Ovary (tissue), 10 donors: Measurements from ENCODE around the gene FBXL12. TPM values are rescaled to one million over a fixed set of nuclear protein-coding genes. Genes with fewer than 3 reads are reported as not detected.

Experiments
- DNase-seq, 5 donors: peaks; one replicate each; pipeline ENCODE4 v3.0.0-alpha.2; 2019 to 2020
- H3K27ac ChIP-seq, 2 donors: fragments of 200-600 bp; one replicate each; pipeline versions ENCODE4 v1.5.1 to v1.8.0; 2019 to 2022
- H3K27me3 ChIP-seq: fragments of 200-600 bp; one replicate; pipeline ENCODE4 v1.8.0; 2022
- H3K36me3 ChIP-seq: fragments of 200-600 bp; sonication (generic); one replicate; pipeline ENCODE4 v1.5.1; 2019
- H3K4me1 ChIP-seq: one replicate; pipeline ENCODE4 v1.8.1; 2013; ENCODE audit warnings: mild to moderate bottlenecking, moderate library complexity; ENCODE audit not compliant: insufficient read depth
- H3K4me3 ChIP-seq: fragments of 200-600 bp; sonication (generic); one replicate; pipeline ENCODE4 v1.5.1; 2017
- H3K9me3 ChIP-seq, 2 donors: fragments of 200-600 bp in 1 of 2; sonication (generic) in 1 of 2; one replicate each; pipeline versions ENCODE4 v1.5.1 to v1.8.1; 2013 to 2019; ENCODE audit warnings: mild to moderate bottlenecking in 1 of 2, moderate library complexity in 1 of 2
- EP300 ChIP-seq: sonication (generic); formaldehyde crosslinking; IDR thresholded peaks from one replicate; pipeline ENCODE4 v1.6.1; 2017; ENCODE audit warnings: antibody characterized with exemption
- POLR2A ChIP-seq: fragments of 450-650 bp; IDR thresholded peaks from one replicate; pipeline ENCODE4 v1.6.1; 2017; ENCODE audit warnings: antibody characterized with exemption, mild to moderate bottlenecking, moderate library complexity
- WGBS, 3 donors: extraction: QIAGEN DNeasy Blood & Tissue Kit in 1 of 3; methylation state at CpG; one replicate each; pipeline versions ENCODE4 v1.1.5 to v1.1.7; 2013 to 2017; 5-methylcytosine and 5-hydroxymethylcytosine counted together
- intact Hi-C, 4 donors: fragments of 100-400 bp; cut with DNase I; formaldehyde crosslinking; loops; one replicate each; pipeline versions ENCODE4 v1.11.0 to v1.15.1; 2022 to 2023
- long read RNA-seq, 3 donors: library from polyadenylated mRNA in 2 of 3; unstranded in 2 of 3; transcript quantifications; one replicate each; pipeline ENCODE4 v2.0.0 and lab custom pipeline, GENCODE V29; 2021 to 2026
- polyA plus RNA-seq, 2 donors: library from polyadenylated mRNA; stranded (reverse); fragments of 200-250 nt in 1 of 2; fragments of 350-450 nt in 1 of 2; fragmentation: Illumina TruSeq in 1 of 2; extraction: RNeasy Lipid Tissue Mini Kit (QIAGEN cat#74804) in 1 of 2; gene quantifications; one replicate each; pipeline ENCODE4 v1.2.3, GENCODE V29; 2013 to 2014
- total RNA-seq, 7 donors: library from RNA; depleted of rRNA in 2 of 7; stranded (reverse); fragments of >200 nt in 2 of 7; fragmentation: NEBNext Ultra II Directional in 3 of 7; extraction: Animal tissue kit (Norgen Biotek cat#: 25700) in 3 of 7; gene quantifications; one replicate each; pipeline versions ENCODE4 v1.1.0 to v1.2.4, GENCODE V29; 2016 to 2023
- TF ChIP-seq, protein P1 (sequence below), 3 donors: fragments of 450-650 bp in 2 of 3; fragments of 200-600 bp in 1 of 3; IDR thresholded peaks; one replicate each; pipeline versions ENCODE4 v1.5.1 to v1.8.0; 2016 to 2022; ENCODE audit warnings: antibody characterized with exemption in 3 of 3, mild to moderate bottlenecking in 1 of 3
- donor health status: DM: no; HTN: no; CAD: no; lungs with moderate emphysema.
- donor health status: DM: no; HTN: no; CAD: no.
- donor health status: Bipolar disorder and iron deficiency.
- donor health status: DM: yes; HTN: yes; CAD: no.
- donor health status: DM: no; HTN: no; CAD: no.
- donor health status: DM: yes; HTN: yes; CAD: no.

The FBXL12 gene, protein sequence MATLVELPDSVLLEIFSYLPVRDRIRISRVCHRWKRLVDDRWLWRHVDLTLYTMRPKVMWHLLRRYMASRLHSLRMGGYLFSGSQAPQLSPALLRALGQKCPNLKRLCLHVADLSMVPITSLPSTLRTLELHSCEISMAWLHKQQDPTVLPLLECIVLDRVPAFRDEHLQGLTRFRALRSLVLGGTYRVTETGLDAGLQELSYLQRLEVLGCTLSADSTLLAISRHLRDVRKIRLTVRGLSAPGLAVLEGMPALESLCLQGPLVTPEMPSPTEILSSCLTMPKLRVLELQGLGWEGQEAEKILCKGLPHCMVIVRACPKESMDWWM
- 10 to 100 TPM; 22.3 to 34.4 (median 27.7) TPM for total RNA-seq
- polyA plus RNA-seq, result 10 to 100 TPM; 18.3 to 24.0 TPM
- long read RNA-seq, donor 1, transcript FBXL12-201 (3 exons, 1,852 nt), result major isoform, 111 of 228 reads
- long read RNA-seq, donor 1, transcript FBXL12-208 (4 exons, 1,920 nt), result minor isoform, 19 of 228 reads
- long read RNA-seq, donor 1, transcript FBXL12-205 (2 exons, 1,736 nt), result minor isoform, 20 of 228 reads
- long read RNA-seq, donor 1, transcript FBXL12-206 (3 exons, 1,843 nt), result minor isoform, 37 of 228 reads
- long read RNA-seq, donor 1, partial matches to known transcripts, result 1 of 228 reads
- long read RNA-seq, donor 1, other reads (novel, unspliced or antisense), result 18 of 228 reads
- long read RNA-seq, donor 2, transcript FBXL12-201 (3 exons, 1,852 nt), result major isoform, 7 of 1,212 reads
- long read RNA-seq, donor 2, transcript FBXL12-206 (3 exons, 1,843 nt), result minor isoform, 5 of 1,212 reads
- long read RNA-seq, donor 2, partial matches to known transcripts, result 1,061 of 1,212 reads
- long read RNA-seq, donor 2, other reads (novel, unspliced or antisense), result 136 of 1,212 reads
- long read RNA-seq, donor 3, transcript FBXL12-206 (3 exons, 1,843 nt), result minor isoform, 12 of 79 reads
- long read RNA-seq, donor 3, transcript FBXL12-201 (3 exons, 1,852 nt), result major isoform, 30 of 79 reads
- long read RNA-seq, donor 3, transcript FBXL12-208 (4 exons, 1,920 nt), result minor isoform, 7 of 79 reads
- long read RNA-seq, donor 3, partial matches to known transcripts, result 0 of 79 reads
- long read RNA-seq, donor 3, other reads (novel, unspliced or antisense), result 19 of 79 reads

DNA sequence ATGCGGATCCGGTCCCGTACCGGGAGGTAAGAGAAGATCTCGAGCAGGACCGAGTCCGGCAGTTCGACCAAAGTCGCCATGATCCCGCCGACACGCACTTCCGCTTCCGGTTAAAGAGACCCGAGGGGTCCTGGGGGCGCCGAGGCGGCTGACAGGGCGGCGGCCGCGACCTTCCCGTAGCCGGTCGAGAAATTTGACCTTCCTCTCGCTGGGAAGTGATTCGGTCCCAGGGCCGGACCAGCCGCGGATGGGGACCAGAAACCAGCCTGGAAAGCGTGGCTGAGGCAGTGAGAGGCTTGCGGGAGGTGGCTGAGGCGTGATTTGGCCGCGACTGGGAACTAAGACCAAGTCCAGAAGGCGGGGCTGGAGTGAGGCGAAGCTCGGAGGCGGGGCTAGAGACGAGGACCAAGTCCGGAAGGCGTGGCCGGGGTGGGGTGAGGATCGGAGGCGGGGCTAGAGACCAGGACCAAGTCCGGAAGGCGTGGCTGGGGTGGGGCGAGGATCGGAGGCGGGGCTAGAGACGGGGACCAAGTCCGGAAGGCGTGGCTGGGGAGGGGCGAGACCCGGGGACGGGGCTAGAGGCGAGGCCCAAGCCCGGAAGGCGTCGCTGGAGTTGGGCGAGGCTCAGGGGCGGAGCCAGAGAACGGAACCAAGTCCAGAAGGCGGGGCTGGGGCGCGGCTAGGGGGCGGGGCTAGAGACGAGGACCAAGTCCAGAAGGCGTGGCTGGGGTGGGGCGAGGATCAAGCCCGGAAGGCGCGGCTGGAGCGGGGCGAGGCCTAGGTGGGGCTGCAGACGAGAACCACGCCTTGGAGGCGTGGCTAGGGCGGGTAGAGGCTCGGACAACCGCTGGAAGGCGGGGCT, at the start of gene FBXL12:
TSS of gene FBXL12 (minus strand) at position 346 of the 862 bp plus-strand sequence. CDS start at position 80, 266 bp downstream.
- Histone ChIP-seq H3K27me3 (no peaks in the 10 kb centered on the region), H3K4me1 (peaks cover 1% of the 10 kb centered on the region), H3K9me3 (no peaks in the 10 kb centered on the region), H3K4me3 (peak within 1 kb of the TSS; percentile 95), H3K27ac (peak within 1 kb of the TSS; percentile 84 to 94), H3K36me3 (no peaks in the 10 kb centered on the region)
- intact Hi-C loops, result loop anchor here in 1 of 4 donors (10.0 kb wide), 1 partner anchor 494 kb away; the partner anchor contains the start of gene ZNF559
- 0 to 1% (median 0%) methylated on average over 75 to 82 of the region's 82 CpGs for WGBS, 3 donors
- peak; percentile 90 for TF ChIP-seq POLR2A
- no peak for TF ChIP-seq EP300
- DNase-seq, result peak; percentile 100

DNA sequence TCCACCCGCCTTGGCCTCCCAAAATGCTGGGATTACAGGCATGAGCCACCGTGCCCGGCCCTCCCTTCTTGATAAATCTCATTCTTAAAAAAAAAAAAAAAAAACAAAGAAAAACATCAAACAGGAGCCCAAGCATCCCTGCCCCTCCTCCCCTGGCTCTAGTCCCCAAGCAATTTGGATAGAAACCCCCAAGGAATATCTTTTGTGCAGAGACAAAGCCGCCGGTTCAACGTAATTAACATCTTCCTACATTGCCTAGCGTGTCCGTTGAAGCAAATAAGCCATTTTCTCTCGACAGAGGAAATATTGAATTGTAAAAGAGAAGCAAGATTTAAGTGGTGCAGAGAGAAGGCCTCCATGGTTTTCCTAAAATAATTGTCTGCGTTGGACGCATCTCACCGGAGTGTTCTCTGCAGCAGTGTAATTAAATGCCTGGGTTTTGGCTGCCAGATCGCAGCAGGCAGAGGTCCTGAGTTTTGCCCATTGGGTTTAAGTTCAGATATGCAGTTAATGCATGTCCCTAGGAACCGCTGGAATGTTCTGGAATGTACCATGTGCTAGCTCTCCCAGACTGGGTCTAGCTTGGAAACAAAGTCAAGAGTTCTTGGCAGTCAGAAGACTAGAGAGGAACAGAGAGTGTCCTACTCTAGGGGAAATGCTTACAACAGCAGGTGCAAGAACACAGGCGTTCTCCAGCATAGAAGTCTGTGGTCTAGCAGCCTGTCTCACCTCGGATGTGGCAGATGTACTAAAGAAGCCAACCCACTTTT, 47.0 kb upstream of the FBXL12 start:
- no peak for TF ChIP-seq POLR2A
- TF ChIP-seq, protein P1, sequence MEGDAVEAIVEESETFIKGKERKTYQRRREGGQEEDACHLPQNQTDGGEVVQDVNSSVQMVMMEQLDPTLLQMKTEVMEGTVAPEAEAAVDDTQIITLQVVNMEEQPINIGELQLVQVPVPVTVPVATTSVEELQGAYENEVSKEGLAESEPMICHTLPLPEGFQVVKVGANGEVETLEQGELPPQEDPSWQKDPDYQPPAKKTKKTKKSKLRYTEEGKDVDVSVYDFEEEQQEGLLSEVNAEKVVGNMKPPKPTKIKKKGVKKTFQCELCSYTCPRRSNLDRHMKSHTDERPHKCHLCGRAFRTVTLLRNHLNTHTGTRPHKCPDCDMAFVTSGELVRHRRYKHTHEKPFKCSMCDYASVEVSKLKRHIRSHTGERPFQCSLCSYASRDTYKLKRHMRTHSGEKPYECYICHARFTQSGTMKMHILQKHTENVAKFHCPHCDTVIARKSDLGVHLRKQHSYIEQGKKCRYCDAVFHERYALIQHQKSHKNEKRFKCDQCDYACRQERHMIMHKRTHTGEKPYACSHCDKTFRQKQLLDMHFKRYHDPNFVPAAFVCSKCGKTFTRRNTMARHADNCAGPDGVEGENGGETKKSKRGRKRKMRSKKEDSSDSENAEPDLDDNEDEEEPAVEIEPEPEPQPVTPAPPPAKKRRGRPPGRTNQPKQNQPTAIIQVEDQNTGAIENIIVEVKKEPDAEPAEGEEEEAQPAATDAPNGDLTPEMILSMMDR (IDR thresholded peaks at IDR 0.05), result no peak
- TF ChIP-seq EP300, result no peak
- DNase-seq, result no peak
- Histone ChIP-seq H3K27me3 (no peaks in the 10 kb centered on the region), H3K9me3 (no peaks in the 10 kb centered on the region), H3K36me3 (no peaks in the 10 kb centered on the region), H3K4me1 (no peaks in the 10 kb centered on the region), H3K27ac (no peak overlapping the region), H3K4me3 (no peak overlapping the region)
- 75 to 84% (median 82%) methylated on average over 16 of the region's 16 CpGs for WGBS, 3 donors
- intact Hi-C loops, result no loop called here

DNA sequence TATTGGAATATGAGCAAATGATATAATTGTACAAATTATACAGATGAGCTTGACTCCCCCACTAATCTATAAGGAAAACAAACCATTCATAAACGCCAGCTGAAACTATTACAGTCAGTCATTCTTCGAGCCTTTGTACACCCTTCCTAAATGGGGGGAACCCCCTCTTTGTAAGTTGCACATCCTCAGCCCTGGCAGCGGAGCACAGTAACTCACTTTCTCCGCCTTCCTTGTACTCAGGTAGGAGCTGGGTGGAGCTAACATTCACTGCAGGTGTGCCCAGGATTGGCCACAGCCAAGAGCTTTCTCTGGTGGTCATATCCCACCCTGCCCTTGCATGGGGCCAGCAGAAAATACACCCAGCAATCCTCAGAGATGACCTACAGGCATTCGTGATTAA, 44.9 kb upstream of the FBXL12 start:
- H3K27me3 ChIP-seq, result no peaks in the 10 kb centered on the region
- no peak overlapping the region for H3K4me3 ChIP-seq
- TF ChIP-seq, protein P1 (IDR thresholded peaks at IDR 0.05), result no peak
- TF ChIP-seq EP300, result no peak
- TF ChIP-seq POLR2A, result no peak
- no peak overlapping the region for H3K27ac ChIP-seq
- intact Hi-C loops, result no loop called here
- H3K9me3 ChIP-seq, result no peaks in the 10 kb centered on the region
- no peaks in the 10 kb centered on the region for H3K36me3 ChIP-seq
- no peaks in the 10 kb centered on the region for H3K4me1 ChIP-seq
- 71 to 81% (median 73%) methylated on average over 5 of the region's 5 CpGs for WGBS, 3 donors
- no peak for DNase-seq

DNA sequence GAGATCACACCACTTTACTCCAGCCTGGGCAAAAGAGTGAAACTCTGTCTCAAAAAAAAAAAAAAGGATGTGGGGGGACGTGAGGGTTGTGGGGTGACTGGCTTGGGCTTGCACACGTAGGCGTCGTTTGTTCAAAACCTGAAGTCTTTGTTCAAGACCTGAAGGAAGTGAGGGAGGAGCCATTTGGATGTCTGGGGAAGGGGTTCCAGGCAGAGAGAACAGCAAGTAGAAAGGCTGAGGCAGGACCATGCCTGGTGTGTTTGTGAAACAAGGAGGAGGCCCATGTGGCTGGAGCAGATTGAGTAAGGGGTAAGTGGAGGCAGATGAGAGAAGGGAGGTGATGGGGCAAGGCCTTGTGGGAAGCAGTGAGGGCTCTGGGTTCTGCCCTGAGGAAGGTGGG, 44.1 kb upstream of the FBXL12 start:
- Histone ChIP-seq H3K4me1 (no peaks in the 10 kb centered on the region), H3K4me3 (no peak overlapping the region), H3K9me3 (no peaks in the 10 kb centered on the region), H3K27me3 (no peaks in the 10 kb centered on the region), H3K27ac (no peak overlapping the region), H3K36me3 (no peaks in the 10 kb centered on the region)
- intact Hi-C loops, result no loop called here
- no peak for TF ChIP-seq POLR2A
- TF ChIP-seq, protein P1 (IDR thresholded peaks at IDR 0.05), result no peak
- TF ChIP-seq EP300, result no peak
- WGBS, 3 donors, result 71 to 84% (median 84%) methylated on average over 4 of the region's 4 CpGs
- DNase-seq, result no peak
